B cell (primary cell): ENCODE results near the gene TTLL6. TPM values are rescaled to one million over a fixed set of nuclear protein-coding genes. Genes with fewer than 3 reads are reported as not detected.

ENCODE experiments used
- ATAC-seq: fragments of 200-7000 bp; cut with Tn5 transposase; one replicate; pipeline ENCODE4 v1.10.0; 2021; ENCODE audit warnings: low read depth, mild to moderate bottlenecking, moderate number of reproducible peaks, moderate library complexity
- CTCF ChIA-PET: fragments of 350-600 bp; sonication (Branson Sonifier 250); formaldehyde crosslinking; loops from one replicate; lab custom pipeline; 2021; ENCODE audit warnings: antibody characterized with exemption, inconsistent platforms; lab: Charles Lee
- POLR2A ChIA-PET: fragments of 350-600 bp; sonication (Branson Sonifier 250); formaldehyde crosslinking; loops from one replicate; lab custom pipeline; 2021; ENCODE audit warnings: antibody characterized with exemption; lab: Charles Lee
- DNase-seq: peaks from one replicate; pipeline ENCODE4 v3.0.0; 2013
- H2AFZ ChIP-seq: 2 replicates; pipeline ENCODE4 v1.6.1; 2012; ENCODE audit warnings: mild to moderate bottlenecking, low read depth, low read length; ENCODE audit not compliant: insufficient read depth, poor library complexity, severe bottlenecking
- H3K27ac ChIP-seq, 2 donors: 1 replicate in 1 of 2; 2 replicates in 1 of 2; pipeline ENCODE4 v1.5.1; 2012 to 2013; ENCODE audit warnings: low read length in 2 of 2, mild to moderate bottlenecking in 2 of 2, moderate library complexity in 1 of 2
- H3K27me3 ChIP-seq, 4 experiments: fragments of 200-600 bp in 1 of 4; sonication (generic) in 1 of 4; replicated peaks in 1 of 4; 1 replicate in 2 of 4; 2 replicates in 2 of 4; pipeline versions ENCODE4 v1.6.1 to v1.7.0; 2013 to 2016; ENCODE audit warnings: low read length in 3 of 4, mild to moderate bottlenecking in 2 of 4, mixed read lengths in 1 of 4, moderate library complexity in 1 of 4; ENCODE audit not compliant: insufficient read depth in 4 of 4, control insufficient read depth in 3 of 4; ENCODE audit errors: control extremely low read depth in 1 of 4
- H3K36me3 ChIP-seq, 2 experiments: replicated peaks in 1 of 2; 1 replicate in 1 of 2; 2 replicates in 1 of 2; pipeline versions ENCODE4 v1.6.1 to v1.7.1; 2013; ENCODE audit warnings: low read length in 1 of 2; ENCODE audit not compliant: insufficient read depth in 2 of 2, control insufficient read depth in 1 of 2; ENCODE audit errors: control extremely low read depth in 1 of 2, extremely low read depth in 1 of 2
- H3K4me1 ChIP-seq, 2 donors: fragments of 200-600 bp in 1 of 2; sonication (generic) in 1 of 2; 1 replicate in 1 of 2; 2 replicates in 1 of 2; pipeline versions ENCODE4 v1.5.1 to v1.6.1; 2013 to 2017; ENCODE audit warnings: low read length in 2 of 2; ENCODE audit not compliant: control insufficient read depth in 2 of 2, insufficient read depth in 2 of 2
- H3K4me2 ChIP-seq: replicated peaks from 2 replicates; pipeline ENCODE3; 2012; ENCODE audit warnings: mild to moderate bottlenecking, low read depth, low read length; ENCODE audit not compliant: poor library complexity, severe bottlenecking
- H3K4me3 ChIP-seq, 5 experiments: fragments of 200-600 bp in 1 of 5; sonication (generic) in 1 of 5; 1 replicate in 3 of 5; 2 replicates in 2 of 5; pipeline versions ENCODE4 v1.5.1 to v1.7.0; 2011 to 2016; ENCODE audit warnings: low read length in 4 of 5, mild to moderate bottlenecking in 4 of 5, low read depth in 2 of 5, control low read depth in 1 of 5, moderate library complexity in 1 of 5; ENCODE audit not compliant: insufficient read depth in 1 of 5; ENCODE audit errors: control extremely low read depth in 1 of 5, extremely low read depth in 1 of 5
- H3K79me2 ChIP-seq: fragments of 200-600 bp; sonication (generic); one replicate; pipeline ENCODE4 v1.6.0; 2016; ENCODE audit warnings: low read length; ENCODE audit not compliant: control insufficient read depth, insufficient read depth
- H3K9ac ChIP-seq: fragments of 200-600 bp; sonication (generic); 2 replicates; pipeline ENCODE4 v1.6.1; 2017; ENCODE audit warnings: mild to moderate bottlenecking, low read length, moderate library complexity
- H3K9me3 ChIP-seq, 3 donors: one replicate each; pipeline versions ENCODE4 v1.6.1 to v1.7.1; 2013; ENCODE audit warnings: low read length in 2 of 3; ENCODE audit not compliant: control insufficient read depth in 2 of 3, insufficient read depth in 1 of 3; ENCODE audit errors: control extremely low read depth in 1 of 3
- H4K20me1 ChIP-seq: 2 replicates; pipeline ENCODE4 v1.6.0; 2012; ENCODE audit warnings: mild to moderate bottlenecking, low read length; ENCODE audit not compliant: insufficient read depth, control insufficient read depth, poor library complexity, severe bottlenecking
- H3K27ac Mint-ChIP-seq: one replicate; pipeline ENCODE4 v1.8.0; 2021; ENCODE audit warnings: mixed read lengths
- H3K27me3 Mint-ChIP-seq: one replicate; pipeline ENCODE4 v1.8.0; 2021; ENCODE audit warnings: mixed read lengths
- H3K4me1 Mint-ChIP-seq: one replicate; pipeline ENCODE4 v1.8.0; 2021; ENCODE audit warnings: mixed read lengths
- H3K4me3 Mint-ChIP-seq: one replicate; pipeline ENCODE4 v1.8.0; 2021; ENCODE audit warnings: mixed read lengths
- H3K9me3 Mint-ChIP-seq: one replicate; pipeline ENCODE4 v1.8.0; 2022; ENCODE audit warnings: mixed read lengths; ENCODE audit not compliant: insufficient read depth
- CTCF ChIP-seq: fragments of 200-600 bp; IDR thresholded peaks from one replicate; pipeline ENCODE4 v1.8.0; 2022; ENCODE audit warnings: antibody characterized with exemption, mild to moderate bottlenecking
- EZH2 ChIP-seq: IDR thresholded peaks from 2 replicates; pipeline ENCODE4 v1.6.1; 2012; ENCODE audit warnings: borderline replicate concordance, low read depth, mild to moderate bottlenecking, moderate library complexity, low read length; ENCODE audit not compliant: insufficient read depth, poor library complexity, severe bottlenecking
- WGBS: methylation state at CpG from one replicate; pipeline ENCODE4 v1.1.5; 2013; ENCODE audit warnings: missing lambda C conversion rate; ENCODE audit not compliant: insufficient coverage; 5-methylcytosine and 5-hydroxymethylcytosine counted together
- intact Hi-C: fragments of 100-400 bp; cut with micrococcal nuclease; formaldehyde crosslinking; loops from one replicate; pipeline ENCODE4 v1.10.0; 2022
- polyA plus RNA-seq: library from polyadenylated mRNA; depleted of rRNA; stranded (reverse); fragments of >200 nt; gene quantifications from 2 replicates; pipeline ENCODE4 v1.2.3, GENCODE V29; 2012
- total RNA-seq, 2 donors: library from RNA; stranded (reverse); fragments of 120-200 nt in 1 of 2; gene quantifications; 1 replicate in 1 of 2; 2 replicates in 1 of 2; pipeline versions ENCODE4 v1.2.3 to v1.2.4, GENCODE V29; 2013 to 2022

The TTLL6 gene
- total and polyA plus RNA-seq, 2 donors (not counting 1 experiment from before 2014, with no cell fraction given): not detected

- DNase-seq: peak; percentile 28
- WGBS: 19% methylated on average over 5 of the region's 9 CpGs
- no peaks in the 10 kb centered on the region for H3K79me2 ChIP-seq
- no peak overlapping the region for H3K9ac ChIP-seq
- H3K4me3 Mint-ChIP-seq: no peak overlapping the region
- no peak overlapping the region for H3K27ac ChIP-seq
- no peaks in the 10 kb centered on the region for H3K36me3 ChIP-seq
- H3K9me3 ChIP-seq: peaks cover 2 to 59% (median 2%) of the 10 kb centered on the region in 3 donors
- H3K27me3 ChIP-seq: peaks cover 0 to 92% (median 82%) of the 10 kb centered on the region in 4 experiments
- H3K4me3 ChIP-seq: peak overlapping the region in 1 of 5 experiments; percentile 15
- peaks cover 32% of the 10 kb centered on the region for H3K4me1 Mint-ChIP-seq
- peak overlapping the region; percentile 65 for H3K4me2 ChIP-seq
- ChIA-PET POLR2A (no interaction called here), CTCF (interaction anchor here (1.0 kb wide), 1 partner anchor 151 kb away, joined by 3 read pairs; no protein-coding TSS in a partner anchor)
- peaks cover 83% of the 10 kb centered on the region for H3K27me3 Mint-ChIP-seq
- H3K27ac Mint-ChIP-seq: peak overlapping the region; percentile 5
- peaks cover 49 to 71% of the 10 kb centered on the region in 2 donors for H3K4me1 ChIP-seq
- no peak for TF ChIP-seq CTCF
- TF ChIP-seq EZH2: no peak
- no peaks in the 10 kb centered on the region for H4K20me1 ChIP-seq
- no peaks in the 10 kb centered on the region for H3K9me3 Mint-ChIP-seq
- intact Hi-C loops: loop anchor here (5.0 to 10.0 kb wide), 2 partner anchors 130 to 267 kb away; partner anchors contain the start of gene IGF2BP1
- no peak for ATAC-seq
- no peak overlapping the region for H2AFZ ChIP-seq
Observed at GRCh38 chr17:48727415-48728175, 89.4 kb downstream of the TTLL6 start.

GRCh38 chr17:48726916-48727286 lies 90.1 kb downstream of the TTLL6 start:
- no peak overlapping the region for H3K4me2 ChIP-seq
- H3K9me3 ChIP-seq: peaks cover 2 to 66% (median 2%) of the 10 kb centered on the region in 3 donors
- DNase-seq (peak; percentile 43), ATAC-seq (no peak)
- H3K4me1 ChIP-seq: peaks cover 48 to 74% of the 10 kb centered on the region in 2 donors
- CTCF ChIA-PET: interaction anchor here (0.9 to 1.2 kb wide), 3 partner anchors 17 to 152 kb away, joined by 3 to 4 read pairs (median 4); no protein-coding TSS in a partner anchor
- H3K27me3 Mint-ChIP-seq: peaks cover 83% of the 10 kb centered on the region
- H3K79me2 ChIP-seq: no peaks in the 10 kb centered on the region
- no peak overlapping the region for H3K27ac ChIP-seq
- POLR2A ChIA-PET: no interaction called here
- no peaks in the 10 kb centered on the region for H3K36me3 ChIP-seq
- H3K27me3 ChIP-seq: peaks cover 0 to 92% (median 84%) of the 10 kb centered on the region in 4 experiments
- intact Hi-C loops: loop anchor here (5.0 to 10.0 kb wide), 2 partner anchors 130 to 268 kb away; partner anchors contain the start of gene IGF2BP1
- H3K4me3 Mint-ChIP-seq: no peak overlapping the region
- H3K9me3 Mint-ChIP-seq: no peaks in the 10 kb centered on the region
- no peak overlapping the region for H2AFZ ChIP-seq
- H4K20me1 ChIP-seq: no peaks in the 10 kb centered on the region
- 17% methylated on average over 20 of the region's 20 CpGs for WGBS
- H3K27ac Mint-ChIP-seq: peak overlapping the region; percentile 5
- H3K4me1 Mint-ChIP-seq: peaks cover 31% of the 10 kb centered on the region
- H3K4me3 ChIP-seq: no peak overlapping the region
- H3K9ac ChIP-seq: no peak overlapping the region
- TF ChIP-seq EZH2: no peak
- no peak for TF ChIP-seq CTCF
